Renal cortical epithelial cell (primary cell): ENCODE measurements around the gene ZNF319. TPM values are rescaled to one million over a fixed set of nuclear protein-coding genes. Genes with fewer than 3 reads are reported as not detected.
A peak's percentile ranks its signal among the peaks of the same experiment; 100 is the strongest.

Experiments used
- DNase-seq: peaks from one replicate; pipeline ENCODE4 v3.0.0-alpha.2; 2011; ENCODE audit warnings: low read depth
- total RNA-seq: library from RNA; depleted of rRNA; stranded (reverse); fragments of >200 nt; gene quantifications from 2 replicates; pipeline ENCODE4 v1.2.3, GENCODE V29; 2014

ZNF319 gene
- total RNA-seq, 1 donor from 2014 or later = 30.2 TPM

DNA sequence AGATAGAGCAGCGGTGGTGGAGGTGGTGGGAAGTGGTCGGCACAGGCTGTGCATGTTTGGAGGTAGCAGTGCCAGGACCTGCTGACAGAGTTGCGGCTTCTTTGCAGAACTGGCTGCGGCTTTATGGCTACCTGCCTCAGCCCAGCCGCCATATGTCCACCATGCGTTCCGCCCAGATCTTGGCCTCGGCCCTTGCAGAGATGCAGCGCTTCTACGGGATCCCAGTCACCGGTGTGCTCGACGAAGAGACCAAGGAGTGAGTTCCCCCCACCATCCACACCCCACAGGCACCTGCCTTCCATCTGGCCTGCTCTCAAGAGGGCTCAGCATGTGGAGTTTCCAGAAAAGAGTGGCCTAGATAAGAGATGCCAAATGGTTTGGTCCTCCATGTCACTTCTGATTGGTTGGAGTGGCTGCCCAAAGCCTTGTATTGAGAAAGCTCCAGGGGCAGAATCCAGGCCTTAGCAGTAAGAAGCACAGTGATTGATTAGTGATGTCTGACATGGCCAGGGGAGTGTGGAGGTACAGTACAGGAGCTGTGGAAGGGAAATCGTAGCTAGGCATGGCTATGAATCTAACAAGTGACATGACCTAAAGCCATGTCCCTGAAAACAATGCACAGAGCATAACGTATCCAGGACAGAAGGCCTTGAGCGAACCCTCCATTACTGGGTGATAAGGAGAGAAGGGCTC, 37.0 kb upstream of the ZNF319 start:
- no peak for DNase-seq

DNA sequence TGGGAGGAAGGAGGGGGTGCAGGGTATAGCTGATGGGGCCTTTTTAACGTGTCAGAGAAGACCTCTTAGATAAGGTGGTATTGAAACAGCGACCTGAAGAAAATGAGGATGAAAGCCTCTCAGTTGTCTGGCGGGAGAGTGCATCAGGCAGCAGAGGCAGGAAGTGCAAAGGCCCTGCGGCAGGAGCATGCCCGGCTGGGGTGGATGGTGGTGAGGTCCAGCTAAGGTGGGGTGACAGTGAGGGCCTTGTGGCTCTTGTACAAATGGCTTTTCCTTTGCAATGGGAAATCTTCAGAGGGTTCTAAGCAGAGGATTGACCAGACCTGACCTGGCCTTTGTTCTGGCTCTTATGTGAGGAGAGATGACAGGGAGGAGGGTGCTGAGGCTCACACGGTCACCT, 36.5 kb upstream of the ZNF319 start:
- DNase-seq = no peak

DNA sequence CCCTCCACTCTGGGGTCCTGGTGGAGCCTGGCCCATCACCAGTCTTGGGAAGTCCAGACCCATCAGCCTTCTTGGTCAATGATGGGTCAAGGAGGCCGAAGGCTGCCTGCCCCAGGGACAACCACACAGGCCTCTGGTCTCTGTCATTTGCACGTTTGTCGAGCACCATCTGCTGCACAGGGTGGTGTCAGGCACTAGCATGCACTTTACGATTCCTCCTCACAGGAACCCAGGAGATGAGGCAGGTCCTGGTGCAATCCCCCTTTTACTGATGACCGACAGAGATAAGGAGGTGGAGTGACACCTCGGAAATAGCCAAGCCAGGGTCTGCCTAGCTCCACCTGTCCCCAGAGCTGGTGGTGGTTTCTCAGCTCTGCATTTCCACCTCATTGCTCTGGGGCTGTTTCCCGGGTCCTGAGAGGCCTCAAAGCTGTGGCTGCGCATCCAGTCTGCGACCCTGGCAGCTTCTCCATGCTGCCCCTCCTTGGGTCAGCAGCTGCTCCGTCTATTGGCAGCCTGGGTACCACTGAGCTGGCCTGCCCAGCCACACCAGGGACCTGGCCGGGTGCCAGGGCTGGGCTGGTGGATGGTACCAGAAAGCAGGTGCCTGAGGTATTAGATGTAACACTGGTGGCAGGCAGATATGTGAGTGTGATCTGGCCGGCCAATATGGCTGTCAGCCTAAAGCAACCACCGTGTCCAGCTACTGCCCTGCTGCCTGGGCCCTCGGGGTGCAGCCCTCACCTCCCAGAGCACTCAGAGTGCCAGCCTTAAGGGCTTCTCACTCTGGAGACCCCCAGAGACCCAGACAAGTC, 35.1 kb upstream of the ZNF319 start:
- DNase-seq = no peak

GRCh38 chr16:58034774-58035173, 34.3 kb upstream of the ZNF319 start:
- no peak for DNase-seq

GRCh38 chr16:58034128-58034685, 33.7 kb upstream of the ZNF319 start:
- DNase-seq = no peak

DNA sequence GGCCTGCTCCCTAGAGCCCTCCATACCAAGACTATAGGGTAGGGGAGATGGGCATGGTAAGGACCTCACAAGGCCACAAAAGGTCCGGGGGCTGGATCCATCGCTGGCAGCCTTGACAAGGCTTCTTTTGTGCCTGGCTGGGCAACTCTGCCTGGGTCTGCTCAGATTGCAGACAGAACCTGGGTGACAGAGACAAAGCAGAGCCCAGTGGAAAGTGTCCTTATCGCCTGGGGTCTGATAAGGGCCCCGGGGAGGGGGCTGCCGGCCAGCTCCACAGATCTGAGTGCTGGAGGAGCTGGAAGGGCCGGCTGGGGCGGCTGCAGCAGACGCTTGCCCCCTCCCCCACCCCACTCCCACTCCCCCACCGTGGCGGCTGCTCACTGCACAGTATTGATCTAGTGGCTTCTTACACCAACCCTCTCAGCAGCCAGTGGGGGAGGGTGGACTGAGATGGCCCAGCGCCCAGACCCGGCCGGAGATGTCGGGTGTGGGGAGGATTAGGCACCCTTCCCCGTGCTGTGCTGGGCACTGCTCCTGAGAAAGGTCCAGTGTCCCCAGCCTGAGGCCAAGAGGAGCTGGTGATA, 32.3 kb upstream of the ZNF319 start:
- no peak for DNase-seq

DNA sequence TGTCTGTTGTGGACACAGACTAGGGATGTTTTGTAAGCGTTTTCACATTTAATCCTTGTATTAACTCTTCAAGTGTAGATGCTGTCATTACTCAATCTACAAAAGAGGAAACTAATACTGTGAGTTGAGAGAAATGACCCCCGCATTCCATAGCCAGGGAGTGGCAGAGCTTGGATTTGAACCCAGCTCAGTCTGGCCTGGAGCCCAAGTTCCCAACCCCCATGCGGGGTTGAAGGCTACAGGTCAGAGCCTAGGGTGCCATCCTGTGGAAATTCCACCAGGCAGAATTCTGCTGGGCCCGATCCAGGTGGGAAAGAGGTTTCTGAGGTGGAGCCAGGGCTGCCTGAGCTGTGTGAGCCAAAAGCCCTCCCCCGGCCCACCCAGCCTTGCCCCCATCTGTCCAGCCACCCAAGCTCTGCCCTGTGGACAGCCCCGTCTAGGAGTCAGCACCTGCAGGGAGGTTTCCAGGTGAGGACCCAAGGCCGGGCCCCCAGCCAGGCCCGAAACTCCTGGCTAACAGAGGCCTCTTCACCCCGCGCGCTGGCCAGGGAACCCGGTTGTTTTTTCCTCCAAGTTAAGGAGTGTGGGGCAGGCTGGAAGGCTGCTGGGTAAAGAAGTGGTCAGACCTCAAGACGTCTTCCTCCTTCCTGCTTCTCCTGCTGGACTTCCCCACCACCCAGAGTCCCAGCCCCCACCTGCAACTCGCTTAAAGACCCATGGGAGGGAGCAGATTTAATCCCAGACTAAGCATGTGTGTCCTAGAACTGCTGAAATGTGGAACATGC, 30.7 kb upstream of the ZNF319 start:
- no peak for DNase-seq

- no peak for DNase-seq
These were observed 29.8 kb upstream of the ZNF319 start for GRCh38 chr16:58030136-58030840.

DNA sequence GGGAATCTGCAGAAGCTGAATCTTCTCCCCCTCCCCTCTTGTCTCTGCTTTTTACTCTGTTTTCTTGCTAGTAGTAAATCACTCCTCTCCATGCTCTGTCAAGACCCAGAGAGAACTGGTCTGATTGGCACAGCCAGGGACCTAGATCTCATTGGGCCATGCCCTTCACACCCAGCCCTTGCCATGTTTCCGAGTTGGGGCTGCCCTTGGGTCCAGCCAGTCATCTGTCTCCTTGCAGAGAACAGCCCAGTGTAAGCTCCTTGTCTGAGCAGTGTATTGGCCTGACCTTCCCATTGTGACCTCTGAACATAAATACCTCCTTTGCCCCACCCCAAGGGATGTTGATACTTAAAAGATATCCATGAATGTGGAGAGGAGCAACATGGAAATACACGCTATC, 28.9 kb upstream of the ZNF319 start:
- no peak for DNase-seq

GRCh38 chr16:58028541-58029070, 28.1 kb upstream of the ZNF319 start:
- no peak for DNase-seq

- no peak for DNase-seq
These were observed 27.5 kb upstream of the ZNF319 start for GRCh38 chr16:58027916-58028455.

DNA sequence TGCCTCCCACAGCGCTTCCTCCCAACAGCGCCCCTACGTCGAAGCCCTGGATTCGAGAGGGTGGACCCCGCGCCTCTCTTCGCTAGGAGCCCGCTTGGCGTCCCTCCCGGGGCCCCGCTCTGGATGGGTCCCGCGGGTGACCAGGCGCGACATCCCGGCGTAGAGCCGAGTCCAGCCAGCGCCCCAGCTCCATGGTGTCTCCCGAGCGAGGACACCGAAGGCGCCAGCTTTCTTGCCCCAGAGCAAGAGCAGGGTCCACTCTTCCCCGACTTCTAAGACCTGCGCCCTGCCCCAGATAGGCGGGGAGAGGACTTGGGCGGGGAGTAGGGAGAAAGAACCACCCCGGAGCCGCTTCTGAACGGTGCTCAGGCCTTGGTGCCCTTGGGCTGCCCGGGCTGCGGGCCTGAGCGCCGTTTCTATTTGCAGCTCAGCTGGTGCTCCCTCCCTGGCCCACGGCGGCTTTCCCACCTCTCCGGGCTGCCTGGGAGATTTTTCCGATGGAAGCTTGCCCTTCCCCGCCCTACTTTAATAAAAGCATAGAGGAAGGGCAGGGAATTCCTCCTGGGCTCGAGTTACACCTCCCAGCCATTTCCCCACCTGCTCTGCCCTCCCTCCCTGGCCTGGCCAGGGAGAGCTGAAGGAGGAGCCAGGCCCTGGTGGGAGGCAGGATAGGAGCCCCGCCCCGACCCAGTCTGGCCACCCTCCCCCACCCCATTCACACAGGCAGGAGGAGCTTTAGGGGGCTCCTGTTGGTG, 26.9 kb upstream of the ZNF319 start:
- peak; percentile 36 for DNase-seq

DNA sequence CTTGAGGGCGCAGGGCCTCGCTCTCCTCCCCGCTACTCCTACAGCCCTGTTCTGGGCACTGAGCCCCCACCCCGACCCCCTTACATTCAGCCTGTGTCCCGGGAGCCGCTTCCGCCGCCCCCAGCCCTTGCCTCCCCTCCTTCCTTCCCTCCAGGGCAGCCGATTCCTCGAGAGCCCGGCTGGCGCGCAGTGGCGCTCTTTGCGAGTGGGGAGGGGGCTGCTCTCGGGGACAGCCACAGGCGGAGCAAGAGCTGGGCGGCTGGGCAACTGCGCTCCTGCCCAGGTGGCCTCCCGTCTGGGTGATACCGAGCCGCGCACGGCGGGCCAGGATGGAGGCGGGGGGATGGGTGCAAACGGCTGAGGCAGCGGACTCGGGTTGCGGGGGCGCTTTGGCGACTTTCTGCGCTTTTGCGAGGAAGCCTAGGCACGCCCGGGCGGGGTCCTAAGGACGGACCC, 26.3 kb upstream of the ZNF319 start:
- DNase-seq = no peak

DNA sequence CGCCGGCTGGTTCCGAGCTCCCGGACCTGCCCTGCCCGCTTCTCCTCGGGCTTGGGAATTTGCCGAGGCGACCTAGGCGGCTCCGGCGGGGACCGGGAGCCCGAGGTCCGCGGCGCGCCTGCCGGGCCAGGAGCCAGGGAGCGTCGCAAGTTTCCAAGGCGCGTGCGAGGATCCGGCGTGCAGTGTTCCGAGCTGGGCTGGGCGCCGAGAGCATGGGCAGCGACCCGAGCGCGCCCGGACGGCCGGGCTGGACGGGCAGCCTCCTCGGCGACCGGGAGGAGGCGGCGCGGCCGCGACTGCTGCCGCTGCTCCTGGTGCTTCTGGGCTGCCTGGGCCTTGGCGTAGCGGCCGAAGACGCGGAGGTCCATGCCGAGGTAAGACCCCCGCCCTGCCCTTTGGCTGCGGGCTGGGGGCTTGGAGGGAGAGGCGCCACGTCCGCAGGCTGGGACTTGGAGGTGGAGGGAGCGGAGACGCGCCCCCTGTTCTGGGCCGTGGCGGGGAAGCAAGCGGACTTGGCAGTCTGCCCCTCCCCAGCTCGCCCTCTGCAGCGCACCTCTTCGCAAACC, 25.8 kb upstream of the ZNF319 start:
- DNase-seq = no peak

DNA sequence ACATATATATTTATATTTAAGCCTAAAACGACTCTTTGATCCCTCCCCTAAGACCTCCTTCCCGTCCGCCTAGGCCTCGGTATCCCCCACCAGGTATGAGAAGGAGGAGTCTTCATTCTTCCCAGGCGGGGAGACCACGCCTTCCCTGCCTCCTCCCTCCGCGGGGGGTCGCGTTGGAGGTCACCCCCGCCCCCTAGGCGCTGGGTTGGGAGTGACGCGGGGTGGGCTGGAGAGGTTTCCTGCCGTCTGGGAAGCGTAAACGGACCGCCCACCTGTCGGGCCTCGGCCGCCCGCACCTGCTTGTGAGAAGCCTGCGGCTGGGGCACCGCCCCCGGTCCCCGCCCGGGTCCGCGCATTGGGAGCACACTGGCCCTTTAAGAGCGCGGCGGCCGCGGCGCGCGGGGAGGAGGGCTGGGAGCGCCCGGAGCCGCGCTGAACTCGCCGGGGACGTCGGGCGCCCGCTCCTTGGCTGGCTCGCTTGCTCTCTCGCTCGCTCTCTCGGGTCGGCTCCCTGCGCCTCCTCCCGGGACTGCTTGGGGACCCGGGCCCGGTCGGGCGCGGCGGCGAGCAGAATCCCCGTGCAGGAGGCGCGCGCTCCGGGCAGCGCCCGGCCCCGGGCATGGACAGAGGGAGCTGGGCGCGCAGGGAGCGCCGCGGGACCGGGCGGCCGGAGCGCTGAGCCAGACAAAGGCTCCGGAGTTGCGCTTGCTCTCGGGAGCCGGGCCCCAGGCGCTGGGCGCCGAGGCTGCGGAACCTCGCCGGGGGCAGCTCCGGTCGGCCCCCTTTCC, 25.1 kb upstream of the ZNF319 start, which contains the start of gene MMP15:
TSS of gene MMP15 (plus strand) at position 404 of the 788 bp plus-strand sequence. CDS start 597 bp downstream, outside the sequence.
- peak; percentile 60 for DNase-seq

DNA sequence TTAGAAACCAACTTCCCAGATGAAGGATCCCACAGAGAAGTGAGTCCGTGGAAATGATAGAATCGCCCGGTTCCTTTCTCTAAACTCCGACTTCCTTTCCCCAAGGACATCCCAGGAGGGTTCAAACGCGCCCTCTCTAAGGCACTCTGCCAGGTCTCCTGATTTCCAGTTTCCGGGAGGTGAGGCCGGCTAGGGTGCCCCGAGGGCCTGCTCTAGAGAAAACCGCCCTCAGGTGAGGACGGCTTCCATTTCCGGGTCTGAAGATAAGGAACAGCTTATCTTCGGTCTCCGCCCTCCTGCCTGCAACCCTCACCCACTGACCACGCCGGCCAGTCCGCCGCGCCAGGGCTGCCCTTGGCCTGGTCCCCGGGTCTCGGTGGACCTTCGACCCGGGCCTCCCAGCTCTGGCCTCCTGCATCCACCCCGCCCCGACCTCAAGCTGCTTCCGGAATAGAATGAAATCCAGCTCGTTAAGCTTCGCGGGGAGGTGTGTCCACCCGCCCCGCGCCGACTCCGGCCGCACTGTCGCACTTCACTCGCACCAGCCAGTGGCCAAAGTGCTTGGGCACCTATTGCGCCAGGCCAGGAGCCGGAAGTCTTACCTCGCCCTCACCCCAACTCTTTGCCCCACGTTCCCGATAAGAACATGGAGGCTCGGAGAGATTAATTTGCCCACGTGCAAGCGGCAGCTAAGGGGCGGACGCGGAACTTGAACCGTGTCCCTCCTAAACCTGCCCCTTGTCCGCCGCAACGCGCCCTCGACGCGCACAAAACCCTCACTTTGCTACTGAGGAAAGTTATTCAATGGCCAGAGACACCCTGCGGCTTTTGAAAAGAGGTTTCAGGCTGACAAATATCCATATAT, 24.2 kb upstream of the ZNF319 start:
- DNase-seq = no peak

DNA sequence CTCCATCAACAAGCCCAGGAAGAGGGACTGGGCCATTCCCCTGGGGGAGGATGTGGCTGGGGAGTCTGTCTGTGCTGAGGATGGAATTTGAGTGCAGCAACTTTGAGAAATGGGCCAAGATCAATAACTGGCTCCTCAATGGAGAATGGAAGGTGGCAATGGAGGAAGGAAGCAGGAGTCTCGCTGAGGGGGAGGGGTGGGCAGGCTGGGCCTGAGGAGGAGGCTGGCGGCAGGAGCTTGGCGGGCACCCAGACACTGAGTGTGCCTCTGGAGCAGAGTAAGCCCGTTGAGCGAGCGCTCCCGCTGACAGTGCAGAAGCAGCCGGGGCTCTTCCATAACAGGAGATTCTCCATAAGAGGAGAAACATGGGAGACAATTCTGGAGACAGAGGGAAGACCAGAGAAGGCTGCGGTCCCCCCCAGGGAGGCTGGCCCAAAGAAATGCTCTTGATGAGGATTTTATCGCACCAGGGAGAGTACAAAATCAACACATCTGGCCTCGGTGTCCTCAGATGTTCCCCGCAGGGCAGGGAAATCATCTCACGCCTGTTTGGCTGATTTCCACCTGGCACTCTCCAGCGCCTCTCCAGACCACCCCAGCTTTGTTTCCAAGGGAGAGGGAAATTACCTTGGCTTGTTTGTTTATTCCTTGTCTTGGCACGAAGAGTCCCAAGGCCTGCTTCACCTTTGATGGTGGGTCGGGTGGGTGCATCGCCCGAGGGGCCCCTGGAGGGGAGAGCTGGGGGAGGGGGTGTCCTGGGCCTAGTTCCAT, 22.3 kb upstream of the ZNF319 start:
- DNase-seq = peak; percentile 61
